H1 (cell line): ENCODE data around the gene PRKCH. TPM values are rescaled to one million over a fixed set of nuclear protein-coding genes. Genes with fewer than 3 reads are reported as not detected.

ENCODE experiments used
- CTCF ChIA-PET: fragments of 300-600 bp; sonication (Branson Sonifier 250); formaldehyde crosslinking; loops from one replicate; lab custom pipeline; 2021; ENCODE audit not compliant: partially characterized antibody; lab: Charles Lee
- POLR2A ChIA-PET: fragments of 300-600 bp; sonication (Branson Sonifier 250); formaldehyde crosslinking; loops from one replicate; lab custom pipeline; 2021; ENCODE audit warnings: inconsistent platforms; ENCODE audit not compliant: partially characterized antibody; lab: Charles Lee
- DNase-seq, 2 experiments: peaks; one replicate each; pipeline versions ENCODE4 v3.0.0 to v3.0.0-alpha.2; 2010 to 2022; ENCODE audit warnings: low spot score in 2 of 2, low read depth in 1 of 2, mixed read lengths in 1 of 2
- FAIRE-seq: peaks from 2 replicates; lab custom pipeline; 2011; peaks lifted over from hg19 to GRCh38; lab: Jason Lieb, UNC
- H2AFZ ChIP-seq: 2 replicates; pipeline ENCODE4 v1.8.1; 2012; ENCODE audit warnings: low read length, inconsistent platforms
- H2AK5ac ChIP-seq: 2 replicates; pipeline ENCODE4 v1.6.1; 2013; ENCODE audit warnings: low read depth, low read length
- H2BK120ac ChIP-seq: replicated peaks from 2 replicates; pipeline ENCODE3; 2013; ENCODE audit warnings: low read depth, low read length, inconsistent platforms
- H2BK12ac ChIP-seq: 2 replicates; pipeline ENCODE4 v1.6.1; 2013; ENCODE audit warnings: low read depth, low read length
- H2BK15ac ChIP-seq: 2 replicates; pipeline ENCODE4 v1.6.1; 2013; ENCODE audit warnings: low read length
- H2BK20ac ChIP-seq: 2 replicates; pipeline ENCODE4 v1.6.1; 2013; ENCODE audit warnings: low read length
- H2BK5ac ChIP-seq: 2 replicates; pipeline ENCODE4 v1.6.1; 2013; ENCODE audit warnings: low read depth, low read length
- H3K14ac ChIP-seq: 2 replicates; pipeline ENCODE4 v1.6.1; 2013; ENCODE audit warnings: inconsistent platforms; ENCODE audit not compliant: insufficient read length
- H3K18ac ChIP-seq: 2 replicates; pipeline ENCODE4 v1.6.1; 2013; ENCODE audit warnings: low read length; ENCODE audit errors: extremely low read depth
- H3K23ac ChIP-seq: 2 replicates; pipeline ENCODE4 v1.6.1; 2013; ENCODE audit warnings: inconsistent platforms; ENCODE audit not compliant: insufficient read length
- H3K23me2 ChIP-seq: 2 replicates; pipeline ENCODE4 v1.6.1; 2013; ENCODE audit warnings: low read depth, low read length
- H3K27ac ChIP-seq: 2 replicates; pipeline ENCODE4 v1.6.1; 2011; ENCODE audit warnings: low read depth, low read length, inconsistent platforms
- H3K27me3 ChIP-seq, 4 experiments: replicated peaks in 1 of 4; 1 replicate in 1 of 4; 2 replicates in 3 of 4; pipeline versions ENCODE4 v1.6.1 to v1.8.1; 2011 to 2013; ENCODE audit warnings: low read length in 3 of 4, mild to moderate bottlenecking in 3 of 4, inconsistent platforms in 2 of 4, mixed read lengths in 2 of 4, moderate library complexity in 1 of 4; ENCODE audit not compliant: control insufficient read depth in 3 of 4, insufficient read depth in 3 of 4; ENCODE audit errors: extremely low read depth in 1 of 4
- H3K36me3 ChIP-seq, 4 experiments: 2 replicates each; pipeline versions ENCODE4 v1.6.1 to v1.8.1; 2011 to 2013; ENCODE audit warnings: mild to moderate bottlenecking in 4 of 4, low read length in 3 of 4, moderate library complexity in 2 of 4, control low read depth in 1 of 4, inconsistent platforms in 1 of 4; ENCODE audit not compliant: insufficient read depth in 4 of 4, control insufficient read depth in 2 of 4
- H3K4ac ChIP-seq: replicated peaks from 2 replicates; pipeline ENCODE3; 2013; ENCODE audit warnings: low read length, low read depth, mixed read lengths, inconsistent platforms; ENCODE audit not compliant: insufficient read length
- H3K4me1 ChIP-seq, 4 experiments: replicated peaks in 1 of 4; 1 replicate in 1 of 4; 2 replicates in 3 of 4; pipeline versions ENCODE4 v1.6.1 to v1.8.1; 2011 to 2013; ENCODE audit warnings: low read length in 3 of 4, inconsistent platforms in 2 of 4, mixed read lengths in 1 of 4; ENCODE audit not compliant: insufficient read depth in 4 of 4, control insufficient read depth in 3 of 4
- H3K4me2 ChIP-seq, 2 experiments: 2 replicates each; pipeline versions ENCODE4 v1.6.1 to v1.8.1; 2011 to 2013; ENCODE audit warnings: low read depth in 2 of 2, low read length in 2 of 2, control low read depth in 1 of 2, inconsistent platforms in 1 of 2, mild to moderate bottlenecking in 1 of 2; ENCODE audit not compliant: insufficient read depth in 1 of 2
- H3K4me3 ChIP-seq, 4 experiments: fragments of 200-600, 300-600 bp in 1 of 4; sonication (generic), shearing (Covaris generic), sonication (Bioruptor Twin) in 1 of 4; 2 replicates each; pipeline versions ENCODE4 v1.5.1 to v1.8.1; 2011 to 2016; ENCODE audit warnings: low read length in 4 of 4, low read depth in 3 of 4, control low read depth in 2 of 4, inconsistent platforms in 2 of 4, mild to moderate bottlenecking in 2 of 4, mixed read lengths in 1 of 4, moderate library complexity in 1 of 4; ENCODE audit not compliant: insufficient read depth in 2 of 4; ENCODE audit errors: extremely low read depth in 1 of 4
- H3K56ac ChIP-seq: replicated peaks from 2 replicates; pipeline ENCODE3; 2013; ENCODE audit warnings: low read depth, mild to moderate bottlenecking, mixed read lengths, low read length, inconsistent platforms; ENCODE audit not compliant: insufficient read length
- H3K79me1 ChIP-seq: 2 replicates; pipeline ENCODE4 v1.6.1; 2013; ENCODE audit warnings: low read depth, low read length, control low read depth
- H3K79me2 ChIP-seq, 2 experiments: 2 replicates each; pipeline versions ENCODE4 v1.6.1 to v1.8.1; 2012 to 2013; ENCODE audit warnings: low read length in 2 of 2, mild to moderate bottlenecking in 2 of 2, inconsistent platforms in 1 of 2; ENCODE audit not compliant: insufficient read depth in 2 of 2, control insufficient read depth in 1 of 2
- H3K9ac ChIP-seq, 4 experiments: replicated peaks in 1 of 4; 1 replicate in 1 of 4; 2 replicates in 3 of 4; pipeline versions ENCODE4 v1.6.1 to v1.8.1; 2011 to 2013; ENCODE audit warnings: low read depth in 3 of 4, low read length in 3 of 4, control low read depth in 2 of 4, mild to moderate bottlenecking in 2 of 4, moderate library complexity in 2 of 4, inconsistent platforms in 1 of 4; ENCODE audit errors: extremely low read depth in 1 of 4
- H3K9me3 ChIP-seq, 2 experiments: 2 replicates each; pipeline versions ENCODE4 v1.6.1 to v1.8.1; 2012 to 2013; ENCODE audit warnings: mild to moderate bottlenecking in 2 of 2, moderate library complexity in 2 of 2, control low read depth in 1 of 2, inconsistent platforms in 1 of 2, low read depth in 1 of 2, low read length in 1 of 2, mixed read lengths in 1 of 2; ENCODE audit not compliant: insufficient read depth in 2 of 2
- H4K20me1 ChIP-seq, 2 experiments: replicated peaks in 1 of 2; 2 replicates each; pipeline versions ENCODE3 to v1.8.1; 2011 to 2013; ENCODE audit warnings: inconsistent platforms in 2 of 2, low read length in 2 of 2, mild to moderate bottlenecking in 1 of 2; ENCODE audit not compliant: insufficient read depth in 2 of 2, control insufficient read depth in 1 of 2
- H4K5ac ChIP-seq: 2 replicates; pipeline ENCODE4 v1.6.1; 2013; ENCODE audit warnings: low read length, low read depth, mixed read lengths, inconsistent platforms; ENCODE audit not compliant: insufficient read length
- H4K8ac ChIP-seq: 2 replicates; pipeline ENCODE4 v1.8.0; 2013; ENCODE audit warnings: mild to moderate bottlenecking, moderate library complexity, low read length, inconsistent platforms; ENCODE audit not compliant: insufficient read depth; ENCODE audit errors: extremely low read depth
- H4K91ac ChIP-seq: replicated peaks from 2 replicates; pipeline ENCODE3; 2013; ENCODE audit warnings: low read length, mixed read lengths, inconsistent platforms; ENCODE audit not compliant: insufficient read length
- ASH2L ChIP-seq: fragments of 200-600, 300-600 bp; sonication (generic); IDR thresholded peaks from one replicate; pipeline ENCODE4 v1.7.1; 2017; ENCODE audit warnings: low read length
- BACH1 ChIP-seq: IDR thresholded peaks from 2 replicates; pipeline ENCODE4 v1.6.1; 2012; ENCODE audit warnings: low read length, improper control_type of control experiment
- BRCA1 ChIP-seq: IDR thresholded peaks from 2 replicates; pipeline ENCODE4 v1.6.1; 2012; ENCODE audit warnings: low read depth, low read length, improper control_type of control experiment
- CBX5 ChIP-seq: fragments of 300-800, 300-1000 bp; sonication (generic); IDR thresholded peaks from 2 replicates; pipeline ENCODE4 v1.7.1; 2016; ENCODE audit warnings: antibody characterized with exemption, low read length, low read depth
- CEBPB ChIP-seq: IDR thresholded peaks from 2 replicates; pipeline ENCODE4 v1.6.1; 2012; ENCODE audit warnings: low read depth, low read length
- EGR1 ChIP-seq: IDR thresholded peaks from 2 replicates; pipeline ENCODE4 v1.6.1; 2011; ENCODE audit warnings: low read depth, low read length, borderline replicate concordance
- EP300 ChIP-seq, 2 experiments: IDR thresholded peaks; 1 replicate in 1 of 2; 2 replicates in 1 of 2; pipeline ENCODE4 v1.6.1; 2011 to 2012; ENCODE audit warnings: low read depth in 2 of 2, low read length in 2 of 2, mild to moderate bottlenecking in 2 of 2, borderline replicate concordance in 1 of 2, inconsistent platforms in 1 of 2, moderate library complexity in 1 of 2
- HDAC6 ChIP-seq: IDR thresholded peaks from one replicate; pipeline ENCODE4 v1.7.1; 2012; ENCODE audit warnings: low read depth, mild to moderate bottlenecking, inconsistent platforms, low read length, moderate library complexity
- TBP ChIP-seq: IDR thresholded peaks from 2 replicates; pipeline ENCODE4 v1.6.1; 2011; ENCODE audit warnings: low read depth, low read length, improper control_type of control experiment
- ZNF274 ChIP-seq: IDR thresholded peaks from 2 replicates; pipeline ENCODE4 v1.7.0; 2012; ENCODE audit warnings: low read length, borderline replicate concordance; ENCODE audit errors: extremely low read depth
- WGBS, 2 experiments: shearing (Covaris generic) in 1 of 2; methylation state at CpG; one replicate each; pipeline versions ENCODE4 v1.1.6 to v1.1.7; 2013 to 2015; ENCODE audit warnings: low lambda C conversion rate in 2 of 2, mixed read lengths in 2 of 2, inconsistent platforms in 1 of 2, low coverage in 1 of 2, missing lambda C conversion rate in 1 of 2; ENCODE audit not compliant: insufficient replicate concordance in 2 of 2, insufficient coverage in 1 of 2, insufficient read length in 1 of 2; ENCODE audit errors: extremely low coverage in 1 of 2, missing lambda C conversion rate in 1 of 2; 5-methylcytosine and 5-hydroxymethylcytosine counted together
- polyA plus RNA-seq, 7 experiments: library from polyadenylated mRNA; depleted of rRNA in 3 of 7; stranded (reverse) in 5 of 7; unstranded in 2 of 7; fragments of >200 nt in 5 of 7; fragments of 200-250 nt in 2 of 7; gene quantifications; 1 replicate in 5 of 7; 2 replicates in 1 of 7; 4 replicates in 1 of 7; pipeline versions ENCODE4 v1.2.1 to v1.2.3, GENCODE V29; 2011 to 2013; ENCODE audit warnings: missing spikeins in 2 of 7, mixed read lengths in 2 of 7
- total RNA-seq: library from RNA; stranded (reverse); fragmentation: NEBNext Ultra II Directional; extraction: Animal tissue kit (Norgen Biotek cat#: 25700); gene quantifications from 2 replicates; pipeline ENCODE4 v1.2.1, GENCODE V29; 2021

The PRKCH gene
- total and polyA plus RNA-seq, 2 of the 8 experiments (the other 6 are each of a cell fraction or from before 2014, with no cell fraction given): 6.4 to 7.0 TPM

GRCh38 chr14:61466249-61466904 is 145.0 kb downstream of the PRKCH start:
- Histone ChIP-seq H3K79me2 (no peaks in the 10 kb centered on the region), H2BK5ac (peak overlapping the region; percentile 76; the same call in 1 of the 2 replicates), H3K79me1 (0 out of 2 replicates have a peak, but pooled peaks cover 2% of the 10 kb centered on the region), H4K20me1 (no peaks in the 10 kb centered on the region), H3K27ac (peak overlapping the region; percentile 80), H3K9ac (peak overlapping the region in 3 of 4 experiments; percentile 36 to 50 (median 46); a peak in 5 of 7 replicates), H4K8ac (peak overlapping the region; percentile 31; the same call in 1 of the 2 replicates), H2BK120ac (peak overlapping the region; percentile 14), H3K36me3 (no peaks in the 10 kb centered on the region), H2AK5ac (no peak overlapping the region), H3K4me2 (peak overlapping the region; percentile 59 to 77), H3K23ac (no peak overlapping the region), H3K56ac (no peak overlapping the region), H2BK15ac (peak overlapping the region; percentile 13; the same call in 1 of the 2 replicates), H2BK20ac (peak overlapping the region; percentile 99), H3K23me2 (peaks cover 4% of the 10 kb centered on the region; the same call in 1 of the 2 replicates), H4K91ac (peak overlapping the region; percentile 57), H2AFZ (peak overlapping the region; percentile 75), H2BK12ac (peak overlapping the region; percentile 89), H3K27me3 (no peaks in the 10 kb centered on the region), H4K5ac (peak overlapping the region; percentile 63), H3K18ac (peak overlapping the region; percentile 89; the same call in 1 of the 2 replicates), H3K4ac (peak overlapping the region; percentile 50), H3K14ac (no peak overlapping the region), H3K4me3 (peak overlapping the region; percentile 2 to 44 (median 26); a peak in 5 of 8 replicates), H3K4me1 (peaks cover 4 to 21% (median 18%) of the 10 kb centered on the region in 4 experiments), H3K9me3 (no peaks in the 10 kb centered on the region)
- DNase-seq (peak; percentile 46 to 74), FAIRE-seq (no peak)
- POLR2A ChIA-PET: interaction anchor here (0.7 to 2.0 kb wide), 7 partner anchors 13 to 296 kb away, joined by 3 to 6 read pairs (median 4); partner anchors contain the start of genes HIF1A and SNAPC1
- 21% methylated on average over 16 of the region's 17 CpGs; no CpG with 5 or more reads in 1 of the 2 experiments for WGBS, 2 experiments
- CTCF ChIA-PET: interaction anchor here (0.9 to 3.2 kb wide), 6 partner anchors 12 to 371 kb away, joined by 3 to 13 read pairs (median 4); partner anchors contain the start of gene SNAPC1
- TF ChIP-seq ASH2L (peak; percentile 97), HDAC6 (no peak), TBP (peak; percentile 52; the same call in 1 of the 2 replicates), BACH1 (no peak), EGR1 (0 out of 2 replicates have a peak, but pooled peaks have one; percentile 16), ZNF274 (no peak), CEBPB (no peak), BRCA1 (no peak), EP300 (IDR thresholded peaks at IDR 0.05; ENCODE audit: borderline replicate concordance in 1 of 2, low read depth in 2 of 2, low read length in 2 of 2) (peak in 1 of 2 experiments; percentile 71; a peak in 1 of 3 replicates), CBX5 (no peak)
